H1 (cell line): ENCODE data around the gene GAPDH. TPM values are rescaled to one million over a fixed set of nuclear protein-coding genes. Genes with fewer than 3 reads are reported as not detected.
A peak's percentile ranks its signal among the peaks of the same experiment; 100 is the strongest.

ENCODE experiments used
- CTCF ChIP-seq, 3 experiments: IDR thresholded peaks; 1 replicate in 2 of 3; 2 replicates in 1 of 3; pipeline versions ENCODE4 v1.5.1 to v1.6.1; 2011; ENCODE audit warnings: low read length in 3 of 3, mild to moderate bottlenecking in 3 of 3, inconsistent platforms in 2 of 3, low read depth in 1 of 3, moderate library complexity in 1 of 3; ENCODE audit not compliant: insufficient read depth in 1 of 3; ENCODE audit errors: control extremely low read depth in 1 of 3
- TEAD4 ChIP-seq: IDR thresholded peaks from 2 replicates; pipeline ENCODE4 v1.6.1; 2012; ENCODE audit warnings: low read depth, low read length, inconsistent platforms, mixed read lengths
- polyA plus RNA-seq, 7 experiments: library from polyadenylated mRNA; depleted of rRNA in 3 of 7; stranded (reverse) in 5 of 7; unstranded in 2 of 7; fragments of >200 nt in 5 of 7; fragments of 200-250 nt in 2 of 7; gene quantifications; 1 replicate in 5 of 7; 2 replicates in 1 of 7; 4 replicates in 1 of 7; pipeline versions ENCODE4 v1.2.1 to v1.2.3, GENCODE V29; 2011 to 2013; ENCODE audit warnings: missing spikeins in 2 of 7, mixed read lengths in 2 of 7
- total RNA-seq: library from RNA; stranded (reverse); fragmentation: NEBNext Ultra II Directional; extraction: Animal tissue kit (Norgen Biotek cat#: 25700); gene quantifications from 2 replicates; pipeline ENCODE4 v1.2.1, GENCODE V29; 2021

Gene GAPDH
- total and polyA plus RNA-seq, 2 of the 8 experiments (the other 6 are each of a cell fraction or from before 2014, with no cell fraction given): 5,175 to 15,878 TPM

- TF ChIP-seq CTCF (IDR thresholded peaks at IDR 0.05; ENCODE audit: control extremely low read depth in 1 of 3, insufficient read depth in 1 of 3, low read depth in 1 of 3, low read length in 3 of 3): peak in 2 of 3 experiments; percentile 61 to 77; a peak in 3 of 4 replicates
- peak; percentile 59 for TF ChIP-seq TEAD4
Measured at GRCh38 chr12:6537580-6538419, 3.5 kb downstream of the GAPDH start (continued).
